H7 (cell line): ENCODE data around the gene DUSP16. TPM values are rescaled to one million over a fixed set of nuclear protein-coding genes. Genes with fewer than 3 reads are reported as not detected.
"Not testable (repeated sequence)": the region's sequence is repeated elsewhere in the genome, so short reads cannot be mapped to it uniquely, and the experiment has no call there.

Source experiments
- DNase-seq: peaks from one replicate; pipeline ENCODE4 v3.0.0; 2012
- H3K27me3 ChIP-seq: 2 replicates; pipeline ENCODE4 v1.6.0; 2011; ENCODE audit warnings: mild to moderate bottlenecking, low read length; ENCODE audit not compliant: control insufficient read depth, insufficient read depth
- H3K36me3 ChIP-seq: replicated peaks from 2 replicates; pipeline ENCODE4 v1.5.1; 2011; ENCODE audit warnings: low read length; ENCODE audit not compliant: control insufficient read depth, insufficient read depth
- H3K4me3 ChIP-seq: 2 replicates; pipeline ENCODE4 v1.5.1; 2011; ENCODE audit warnings: low read depth, mild to moderate bottlenecking, control low read depth, low read length, moderate library complexity; ENCODE audit not compliant: insufficient read depth
- total RNA-seq: library from RNA; depleted of rRNA; stranded (reverse); fragments of >200 nt; shearing (Covaris generic); gene quantifications from 2 replicates; pipeline ENCODE4 v1.2.3, GENCODE V29; 2014; rRNA removed

Gene DUSP16
- 13.6 and 17.2 TPM in 2 replicates for total RNA-seq

GRCh38 chr12:12562585-12563261 lies at the start of gene DUSP16:
TSS of gene DUSP16 (minus strand) at chr12:12562863. CDS start at chr12:12521098, 41,765 bp downstream.
- DNase-seq: peak; percentile 96
- no peaks in the 10 kb centered on the region for H3K36me3 ChIP-seq
- H3K4me3 ChIP-seq: peak within 1 kb of the TSS; percentile 80
- no peaks in the 10 kb centered on the region; the same call in 1 of the 2 replicates for H3K27me3 ChIP-seq

GRCh38 chr12:12612358-12612757 lies 49.7 kb upstream of the DUSP16 start:
- peak overlapping the region; percentile 77 for H3K4me3 ChIP-seq

GRCh38 chr12:12611512-12612306 lies 49.0 kb upstream of the DUSP16 start, which contains the start of gene CREBL2:
TSS of gene CREBL2 (plus strand) at chr12:12611876. CDS start at chr12:12612173, 297 bp downstream.
- Histone ChIP-seq H3K27me3 (no peaks in the 10 kb centered on the region), H3K4me3 (peak within 1 kb of the TSS; percentile 77)

More at GRCh38 chr12:12612358-12612757, 49.7 kb upstream of the DUSP16 start:
- peak; percentile 75 for DNase-seq
- no peaks in the 10 kb centered on the region for H3K36me3 ChIP-seq
- no peaks in the 10 kb centered on the region for H3K27me3 ChIP-seq

GRCh38 chr12:12610711-12611110 lies 48.0 kb upstream of the DUSP16 start:
- H3K36me3 ChIP-seq: no peaks in the 10 kb centered on the region
- H3K27me3 ChIP-seq: no peaks in the 10 kb centered on the region
- H3K4me3 ChIP-seq: 0 out of 2 replicates have a peak overlapping the region, but pooled peaks have one; percentile 6
- DNase-seq: no peak

More at GRCh38 chr12:12611512-12612306, 49.0 kb upstream of the DUSP16 start, which contains the start of gene CREBL2:
- peak; percentile 94 for DNase-seq
- H3K36me3 ChIP-seq: no peaks in the 10 kb centered on the region

GRCh38 chr12:12609692-12610091 lies 47.0 kb upstream of the DUSP16 start:
- Histone ChIP-seq H3K4me3 (no peak overlapping the region), H3K36me3 (no peaks in the 10 kb centered on the region), H3K27me3 (no peaks in the 10 kb centered on the region)
- DNase-seq: no peak

GRCh38 chr12:12608557-12608957 lies 45.9 kb upstream of the DUSP16 start:
- H3K4me3 ChIP-seq: no peak overlapping the region
- no peak for DNase-seq
- H3K36me3 ChIP-seq: no peaks in the 10 kb centered on the region
- H3K27me3 ChIP-seq: no peaks in the 10 kb centered on the region

GRCh38 chr12:12606781-12607589 lies 44.3 kb upstream of the DUSP16 start:
- H3K4me3 ChIP-seq: no peak overlapping the region
- H3K36me3 ChIP-seq: no peaks in the 10 kb centered on the region
- no peaks in the 10 kb centered on the region for H3K27me3 ChIP-seq
- DNase-seq: no peak

- Histone ChIP-seq H3K36me3 (no peaks in the 10 kb centered on the region), H3K27me3 (no peaks in the 10 kb centered on the region), H3K4me3 (no peak overlapping the region)
- DNase-seq: no peak
These were observed 42.1 kb upstream of the DUSP16 start for GRCh38 chr12:12604740-12605139.

GRCh38 chr12:12600659-12601058 lies 38.0 kb upstream of the DUSP16 start:
- Histone ChIP-seq H3K36me3 (no peaks in the 10 kb centered on the region), H3K27me3 (no peaks in the 10 kb centered on the region), H3K4me3 (no peak overlapping the region)
- DNase-seq: no peak

GRCh38 chr12:12599750-12600643 lies 37.3 kb upstream of the DUSP16 start:
- H3K36me3 ChIP-seq: no peaks in the 10 kb centered on the region
- no peak overlapping the region for H3K4me3 ChIP-seq
- no peak for DNase-seq
- no peaks in the 10 kb centered on the region for H3K27me3 ChIP-seq

GRCh38 chr12:12598864-12599263 lies 36.2 kb upstream of the DUSP16 start:
- no peak overlapping the region for H3K4me3 ChIP-seq
- no peaks in the 10 kb centered on the region for H3K27me3 ChIP-seq
- H3K36me3 ChIP-seq: no peaks in the 10 kb centered on the region
- DNase-seq: no peak

GRCh38 chr12:12596598-12596997 lies 33.9 kb upstream of the DUSP16 start:
- H3K4me3 ChIP-seq, H3K27me3 ChIP-seq, H3K36me3 ChIP-seq, DNase-seq: not testable (repeated sequence)

GRCh38 chr12:12595929-12596328 lies 33.3 kb upstream of the DUSP16 start:
- DNase-seq, H3K27me3 ChIP-seq, H3K4me3 ChIP-seq, H3K36me3 ChIP-seq: not testable (repeated sequence)
